Fibroblast of lung (primary cell): ENCODE measurements around the gene SLC12A6. TPM values are rescaled to one million over a fixed set of nuclear protein-coding genes. Genes with fewer than 3 reads are reported as not detected.

Experiments
- DNase-seq, 2 donors: peaks; one replicate each; pipeline versions ENCODE4 v3.0.0 to v3.0.0-alpha.2; 2010; ENCODE audit warnings: low read depth in 2 of 2
- H2AFZ ChIP-seq: 2 replicates; pipeline ENCODE4 v1.5.1; 2012; ENCODE audit warnings: low read length, control low read depth, inconsistent platforms
- H3K27ac ChIP-seq: 2 replicates; pipeline ENCODE4 v1.5.1; 2011; ENCODE audit warnings: low read length, control low read depth; ENCODE audit not compliant: insufficient read depth
- H3K27me3 ChIP-seq: 2 replicates; pipeline ENCODE4 v1.5.1; 2011; ENCODE audit warnings: mild to moderate bottlenecking, low read length; ENCODE audit not compliant: control insufficient read depth, insufficient read depth
- H3K36me3 ChIP-seq: 2 replicates; pipeline ENCODE4 v1.5.1; 2011; ENCODE audit warnings: low read length; ENCODE audit not compliant: control insufficient read depth, insufficient read depth
- H3K4me1 ChIP-seq: 2 replicates; pipeline ENCODE4 v1.5.1; 2011; ENCODE audit warnings: low read length; ENCODE audit not compliant: control insufficient read depth, insufficient read depth; ENCODE audit errors: extremely low read depth
- H3K4me2 ChIP-seq: 2 replicates; pipeline ENCODE4 v1.5.1; 2011; ENCODE audit warnings: low read length, control low read depth; ENCODE audit not compliant: insufficient read depth; ENCODE audit errors: extremely low read depth
- H3K4me3 ChIP-seq, 4 experiments: fragments of 200-600 bp in 1 of 4; sonication (generic) in 1 of 4; replicated peaks in 1 of 4; 2 replicates each; pipeline ENCODE4 v1.5.1; 2011 to 2016; ENCODE audit warnings: low read length in 4 of 4, low read depth in 3 of 4, mild to moderate bottlenecking in 3 of 4, control low read depth in 2 of 4, inconsistent platforms in 1 of 4, mixed read lengths in 1 of 4; ENCODE audit not compliant: insufficient read depth in 1 of 4; ENCODE audit errors: control extremely low read depth in 1 of 4
- H3K79me2 ChIP-seq: 2 replicates; pipeline ENCODE4 v1.5.1; 2012; ENCODE audit warnings: mild to moderate bottlenecking, low read length, inconsistent platforms; ENCODE audit not compliant: control insufficient read depth, insufficient read depth
- H3K9ac ChIP-seq: 2 replicates; pipeline ENCODE4 v1.5.1; 2011; ENCODE audit warnings: mild to moderate bottlenecking, low read length, control low read depth; ENCODE audit not compliant: insufficient read depth
- H3K9me3 ChIP-seq: 2 replicates; pipeline ENCODE4 v1.5.1; 2012; ENCODE audit warnings: low read depth, low read length; ENCODE audit not compliant: control insufficient read depth, insufficient read depth
- H4K20me1 ChIP-seq: 2 replicates; pipeline ENCODE4 v1.5.1; 2011; ENCODE audit warnings: low read length; ENCODE audit not compliant: control insufficient read depth, insufficient read depth; ENCODE audit errors: extremely low read depth
- CTCF ChIP-seq, 2 donors: IDR thresholded peaks in 1 of 2; conservative IDR thresholded peaks in 1 of 2; 1 replicate in 1 of 2; 2 replicates in 1 of 2; pipeline ENCODE4 v1.5.1; 2011 to 2012; ENCODE audit warnings: low read length in 2 of 2, control low read depth in 1 of 2, inconsistent platforms in 1 of 2, low read depth in 1 of 2, mild to moderate bottlenecking in 1 of 2
- EZH2 ChIP-seq: IDR thresholded peaks from 2 replicates; pipeline ENCODE4 v1.5.1; 2012; ENCODE audit warnings: low read length, control low read depth, mild to moderate bottlenecking; ENCODE audit errors: missing control alignments
- polyA plus RNA-seq, 2 donors: library from polyadenylated mRNA; depleted of rRNA in 1 of 2; stranded (reverse) in 1 of 2; unstranded in 1 of 2; fragments of >200 nt; gene quantifications; 2 replicates each; pipeline ENCODE4 v1.2.1, GENCODE V29; 2011 to 2012; ENCODE audit warnings: missing spikeins in 1 of 2
- total RNA-seq: library from RNA; depleted of rRNA; stranded (reverse); fragments of >200 nt; gene quantifications from 2 replicates; pipeline ENCODE4 v1.2.1, GENCODE V29; 2014

SLC12A6 gene
- total and polyA plus RNA-seq, 2 donors (not counting 1 experiment from before 2014, with no cell fraction given), result 19.2 to 26.9 TPM

DNA sequence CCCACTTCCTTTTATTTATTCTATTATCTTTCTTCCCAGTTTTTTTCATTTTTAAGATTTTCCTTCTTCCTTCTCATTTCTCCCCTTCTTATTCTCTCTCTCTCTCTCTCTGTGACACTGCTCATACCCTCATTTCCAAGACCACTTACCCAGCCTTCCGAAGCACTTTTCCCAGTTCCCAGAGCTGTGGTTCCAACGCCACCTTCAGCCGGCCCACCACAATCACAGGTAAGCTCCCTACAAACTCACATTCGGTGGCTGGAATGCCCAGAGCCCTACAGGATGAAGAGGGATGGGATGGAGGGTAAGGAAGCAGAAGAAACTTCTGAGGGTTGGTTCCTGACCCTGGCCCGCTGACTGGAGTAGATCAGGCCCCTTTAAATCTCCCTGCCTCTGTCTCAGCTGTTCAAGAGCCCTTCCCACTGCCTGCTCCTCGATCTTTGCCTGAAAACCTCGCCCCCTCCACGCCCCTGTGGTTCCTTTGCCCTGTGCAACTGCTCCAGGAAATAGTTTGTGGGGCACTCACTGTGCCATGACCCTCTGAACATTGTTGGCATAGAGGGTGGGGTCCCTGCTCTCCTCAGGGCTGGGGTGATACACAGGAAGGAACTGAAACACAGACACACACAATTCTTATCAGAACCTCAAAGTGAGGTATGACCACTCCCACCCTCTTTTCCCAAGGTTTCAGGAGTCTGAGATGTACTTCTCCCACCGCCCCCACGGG, 24.6 kb upstream of the SLC12A6 start:
- Histone ChIP-seq H3K9me3 (no peaks in the 10 kb centered on the region), H3K79me2 (peaks cover 8% of the 10 kb centered on the region), H3K9ac (no peak overlapping the region), H3K27ac (no peak overlapping the region), H3K36me3 (peaks cover 13% of the 10 kb centered on the region), H2AFZ (no peak overlapping the region), H4K20me1 (no peaks in the 10 kb centered on the region), H3K4me3 (no peak overlapping the region), H3K4me1 (no peaks in the 10 kb centered on the region), H3K4me2 (no peak overlapping the region), H3K27me3 (no peaks in the 10 kb centered on the region)
- DNase-seq, result no peak
- no peak for TF ChIP-seq CTCF (conservative IDR thresholded peaks at IDR 0.05 in 1 of 2, IDR thresholded peaks at IDR 0.05 in 1 of 2; ENCODE audit: low read depth in 1 of 2, low read length in 2 of 2)

- H3K36me3 ChIP-seq, result peaks cover 13% of the 10 kb centered on the region
- H3K4me1 ChIP-seq, result no peaks in the 10 kb centered on the region
- H3K4me2 ChIP-seq, result no peak overlapping the region
- no peak overlapping the region for H3K4me3 ChIP-seq
- H3K27ac ChIP-seq, result no peak overlapping the region
- H3K9ac ChIP-seq, result no peak overlapping the region
- peaks cover 4% of the 10 kb centered on the region for H3K79me2 ChIP-seq
- H3K27me3 ChIP-seq, result no peaks in the 10 kb centered on the region
- H4K20me1 ChIP-seq, result no peaks in the 10 kb centered on the region
- TF ChIP-seq EZH2 (no peak), CTCF (conservative IDR thresholded peaks at IDR 0.05 in 1 of 2, IDR thresholded peaks at IDR 0.05 in 1 of 2; ENCODE audit: low read depth in 1 of 2, low read length in 2 of 2) (no peak)
- no peak overlapping the region for H2AFZ ChIP-seq
- H3K9me3 ChIP-seq, result no peaks in the 10 kb centered on the region
- DNase-seq, result no peak
Measured at GRCh38 chr15:34361278-34361677, 23.7 kb upstream of the SLC12A6 start.

DNA sequence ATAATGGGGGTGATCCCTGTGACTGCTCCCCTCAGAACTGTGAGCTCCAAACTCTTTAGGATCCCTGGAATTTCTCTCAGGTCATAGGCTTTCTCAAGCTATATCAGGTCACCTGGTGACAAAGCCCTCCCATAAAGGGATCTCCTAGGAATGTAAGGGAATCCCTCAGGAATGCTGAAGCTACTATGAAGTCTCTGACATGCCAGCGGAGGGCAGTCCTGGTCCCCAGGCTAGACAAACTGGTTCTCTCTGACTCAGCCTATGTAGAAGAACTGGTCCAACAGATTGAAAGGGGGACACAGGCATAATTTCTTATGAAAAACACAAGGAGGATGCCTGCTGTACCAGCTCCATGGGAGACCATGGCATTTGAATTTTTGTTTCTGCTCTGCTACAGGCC, 22.7 kb upstream of the SLC12A6 start:
- no peaks in the 10 kb centered on the region for H3K27me3 ChIP-seq
- H2AFZ ChIP-seq, result no peak overlapping the region
- H3K4me3 ChIP-seq, result no peak overlapping the region
- no peak for DNase-seq
- H3K79me2 ChIP-seq, result no peaks in the 10 kb centered on the region
- no peak for TF ChIP-seq CTCF (conservative IDR thresholded peaks at IDR 0.05 in 1 of 2, IDR thresholded peaks at IDR 0.05 in 1 of 2; ENCODE audit: low read depth in 1 of 2, low read length in 2 of 2)
- no peak for TF ChIP-seq EZH2
- peaks cover 13% of the 10 kb centered on the region for H3K36me3 ChIP-seq
- H3K4me2 ChIP-seq, result no peak overlapping the region
- no peak overlapping the region for H3K9ac ChIP-seq
- no peak overlapping the region for H3K27ac ChIP-seq
- H3K9me3 ChIP-seq, result no peaks in the 10 kb centered on the region
- H4K20me1 ChIP-seq, result no peaks in the 10 kb centered on the region
- no peaks in the 10 kb centered on the region for H3K4me1 ChIP-seq
